Mesothelial cell of epicardium (in vitro differentiated cells): Measurements from ENCODE around the gene MVB12B. TPM values are rescaled to one million over a fixed set of nuclear protein-coding genes. Genes with fewer than 3 reads are reported as not detected.

ENCODE experiments used
- DNase-seq, 2 experiments: peaks; one replicate each; pipeline ENCODE4 v3.0.0; 2021; ENCODE audit warnings: low spot score in 2 of 2; ENCODE audit not compliant: unreplicated experiment in 2 of 2
- H3K27ac Mint-ChIP-seq: 2 replicates; pipeline ENCODE4 v1.8.0; 2021; ENCODE audit warnings: mixed read lengths
- H3K27me3 Mint-ChIP-seq: 2 replicates; pipeline ENCODE4 v1.8.0; 2021; ENCODE audit warnings: low read depth, mixed read lengths
- H3K36me3 Mint-ChIP-seq: 2 replicates; pipeline ENCODE4 v1.8.0; 2021; ENCODE audit warnings: mixed read lengths
- H3K4me1 Mint-ChIP-seq: 2 replicates; pipeline ENCODE4 v1.8.0; 2021; ENCODE audit warnings: mixed read lengths
- H3K4me3 Mint-ChIP-seq: 2 replicates; pipeline ENCODE4 v1.8.0; 2021; ENCODE audit warnings: mild to moderate bottlenecking, moderate library complexity, mixed read lengths
- H3K9me3 Mint-ChIP-seq: 2 replicates; pipeline ENCODE4 v1.8.0; 2021; ENCODE audit warnings: mixed read lengths
- CTCF ChIP-seq: fragments of 200-600 bp; sonication (generic); IDR thresholded peaks from one replicate; pipeline ENCODE4 v1.5.0; 2021; ENCODE audit warnings: antibody characterized with exemption; ENCODE audit not compliant: unreplicated experiment
- total RNA-seq: library from RNA; stranded (reverse); gene quantifications from 3 replicates; pipeline ENCODE4 v1.2.1, GENCODE V29; 2021

Gene MVB12B
- total RNA-seq, 1 donor from 2014 or later, result 43.7 TPM

DNA sequence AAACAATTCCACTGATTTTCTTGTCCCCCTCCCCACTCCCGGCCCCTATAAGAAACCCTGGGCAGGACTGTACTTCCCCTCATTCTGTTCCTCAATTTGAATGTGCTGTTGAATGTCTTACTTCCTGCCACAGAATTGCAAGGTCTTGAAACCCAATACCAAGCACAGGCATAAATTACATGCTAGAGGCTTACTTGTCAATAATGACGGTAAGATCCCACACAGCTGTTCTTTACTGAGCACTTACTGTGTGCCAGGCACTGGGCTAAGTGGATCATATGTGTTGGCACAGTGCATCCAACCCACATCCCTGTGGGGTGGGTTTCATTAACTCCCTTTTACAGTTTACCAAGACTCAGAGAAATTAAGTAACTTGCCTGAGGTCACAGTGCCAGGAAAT is 63.4 kb downstream of the MVB12B start:
- no peak for TF ChIP-seq CTCF
- Mint-ChIP-seq H3K36me3 (peaks cover 42% of the 10 kb centered on the region), H3K27me3 (no peaks in the 10 kb centered on the region), H3K9me3 (no peaks in the 10 kb centered on the region), H3K4me1 (no peaks in the 10 kb centered on the region), H3K27ac (no peak overlapping the region), H3K4me3 (no peak overlapping the region)
- no peak for DNase-seq

GRCh38 chr9:126390923-126391322 is 64.3 kb downstream of the MVB12B start:
- H3K36me3 Mint-ChIP-seq, result peaks cover 43% of the 10 kb centered on the region
- no peaks in the 10 kb centered on the region for H3K27me3 Mint-ChIP-seq
- no peak for TF ChIP-seq CTCF
- H3K4me3 Mint-ChIP-seq, result no peak overlapping the region
- no peak overlapping the region for H3K27ac Mint-ChIP-seq
- DNase-seq, result no peak
- H3K9me3 Mint-ChIP-seq, result no peaks in the 10 kb centered on the region
- no peaks in the 10 kb centered on the region for H3K4me1 Mint-ChIP-seq

- Mint-ChIP-seq H3K4me3 (no peak overlapping the region), H3K36me3 (peaks cover 43% of the 10 kb centered on the region), H3K27me3 (no peaks in the 10 kb centered on the region), H3K27ac (peak overlapping the region; percentile 26), H3K9me3 (no peaks in the 10 kb centered on the region), H3K4me1 (no peaks in the 10 kb centered on the region)
- DNase-seq, result no peak
- TF ChIP-seq CTCF, result no peak
Measured at GRCh38 chr9:126391713-126392661, 65.4 kb downstream of the MVB12B start.

GRCh38 chr9:126392662-126393371 is 66.2 kb downstream of the MVB12B start:
- Mint-ChIP-seq H3K9me3 (no peaks in the 10 kb centered on the region), H3K4me1 (no peaks in the 10 kb centered on the region), H3K27me3 (no peaks in the 10 kb centered on the region), H3K4me3 (no peak overlapping the region), H3K36me3 (peaks cover 38% of the 10 kb centered on the region), H3K27ac (peak overlapping the region; percentile 26)
- DNase-seq, result no peak
- TF ChIP-seq CTCF, result no peak

DNA sequence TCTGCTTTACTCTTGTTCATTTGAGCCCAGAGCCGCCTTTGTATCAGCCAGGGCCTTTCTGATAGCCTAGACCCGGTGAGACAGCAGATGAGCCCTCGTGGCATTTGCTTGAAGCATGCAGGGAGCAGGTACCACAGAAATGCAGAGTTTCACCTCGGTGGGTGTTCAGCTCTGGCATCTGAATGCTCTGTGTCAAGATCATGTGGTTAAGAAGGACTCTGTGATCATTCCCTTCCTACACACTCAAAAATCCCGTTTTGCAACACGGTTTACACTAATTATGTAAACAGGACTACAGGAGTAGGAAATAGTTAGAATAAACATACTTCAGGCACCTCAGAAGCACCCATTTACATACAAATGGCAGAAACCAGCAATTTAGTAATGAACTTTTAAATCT is 67.2 kb downstream of the MVB12B start:
- Mint-ChIP-seq H3K27ac (no peak overlapping the region), H3K9me3 (no peaks in the 10 kb centered on the region), H3K27me3 (no peaks in the 10 kb centered on the region), H3K36me3 (peaks cover 29% of the 10 kb centered on the region), H3K4me3 (no peak overlapping the region), H3K4me1 (peaks cover 6% of the 10 kb centered on the region)
- no peak for TF ChIP-seq CTCF
- DNase-seq, result no peak
